NOMO-1 treated with dmso at 0.1 percent for 144 hours (cell line): ENCODE results near the gene KCNN2.
A peak's percentile ranks its signal among the peaks of the same experiment; 100 is the strongest.

Experiments
- DNase-seq: peaks from one replicate; lab custom pipeline; 2025; ENCODE audit not compliant: unreplicated experiment; lab: John Stamatoyannopoulos, UW

The KCNN2 gene

GRCh38 chr5:114361724-114362196 lies at the start of gene KCNN2:
TSS of gene KCNN2 (plus strand) at chr5:114362070. CDS start at chr5:114362140, 70 bp downstream.
- peak; percentile 91 for DNase-seq

- no peak for DNase-seq
Observed at GRCh38 chr5:114312658-114313057, 49.2 kb upstream of the KCNN2 start.

GRCh38 chr5:114314061-114314460 lies 47.8 kb upstream of the KCNN2 start:
- DNase-seq = no peak

- no peak for DNase-seq
Observed at GRCh38 chr5:114316167-114316566, 45.7 kb upstream of the KCNN2 start.

GRCh38 chr5:114317751-114318150 lies 44.1 kb upstream of the KCNN2 start:
- DNase-seq = no peak

- DNase-seq = no peak
Observed at GRCh38 chr5:114319236-114319635, 42.6 kb upstream of the KCNN2 start.

GRCh38 chr5:114319821-114320220 lies 42.0 kb upstream of the KCNN2 start:
- no peak for DNase-seq

GRCh38 chr5:114324282-114324681 lies 37.6 kb upstream of the KCNN2 start:
- DNase-seq = no peak

- no peak for DNase-seq
Observed at GRCh38 chr5:114325541-114325940, 36.3 kb upstream of the KCNN2 start.

- no peak for DNase-seq
Observed at GRCh38 chr5:114327474-114327873, 34.4 kb upstream of the KCNN2 start.

GRCh38 chr5:114327987-114328386 lies 33.9 kb upstream of the KCNN2 start:
- DNase-seq = no peak

- no peak for DNase-seq
Observed at GRCh38 chr5:114330916-114331531, 30.8 kb upstream of the KCNN2 start.

- no peak for DNase-seq
Observed at GRCh38 chr5:114332493-114332892, 29.4 kb upstream of the KCNN2 start.

GRCh38 chr5:114332925-114333324 lies 28.9 kb upstream of the KCNN2 start:
- no peak for DNase-seq

- no peak for DNase-seq
Observed at GRCh38 chr5:114335391-114335790, 26.5 kb upstream of the KCNN2 start.

GRCh38 chr5:114339108-114339507 lies 22.8 kb upstream of the KCNN2 start:
- no peak for DNase-seq

- no peak for DNase-seq
Observed at GRCh38 chr5:114346181-114346580, 15.7 kb upstream of the KCNN2 start.

GRCh38 chr5:114355086-114355830 lies 6.6 kb upstream of the KCNN2 start:
- no peak for DNase-seq

- no peak for DNase-seq
Observed at GRCh38 chr5:114358329-114358728, 3.5 kb upstream of the KCNN2 start.

GRCh38 chr5:114360357-114360756 lies 1.5 kb upstream of the KCNN2 start:
- DNase-seq = no peak

GRCh38 chr5:114360816-114361723 lies 800 bp upstream of the KCNN2 start:
- DNase-seq = no peak
